GM12878 (cell line): ENCODE measurements around the gene SUSD6. TPM values are rescaled to one million over a fixed set of nuclear protein-coding genes. Genes with fewer than 3 reads are reported as not detected.

Source experiments
- ATAC-seq: fragments of 200-7000 bp; cut with Tn5 transposase; 3 replicates; pipeline ENCODE4 v1.9.1; 2020; ENCODE audit warnings: mild to moderate bottlenecking, moderate library complexity
- BruUV-seq: library from RNA; stranded (reverse); fragments of 400-500 nt; replicated peaks from 2 replicates; lab custom pipeline; 2021; lab: Mats Ljungman, UMichigan
- CTCF ChIA-PET: fragments of 300-600 bp; sonication (Branson Sonifier 250); formaldehyde crosslinking; extraction: SDS; loops from one replicate; lab custom pipeline; 2021; ENCODE audit warnings: inconsistent platforms; lab: Yijun Ruan, JAX
- POLR2A ChIA-PET: fragments of 350-600 bp; formaldehyde crosslinking; extraction: SDS; loops from one replicate; lab custom pipeline; 2021; ENCODE audit warnings: inconsistent platforms; lab: Charles Lee
- RAD21 ChIA-PET: fragments of 300-600 bp; sonication (Branson Sonifier 250); formaldehyde crosslinking; loops from one replicate; lab custom pipeline; 2023; ENCODE audit warnings: antibody characterized with exemption; ENCODE audit not compliant: unreplicated experiment; lab: Charles Lee
- SMC1A ChIA-PET: fragments of 300-600 bp; sonication (Branson Sonifier 250); formaldehyde crosslinking; loops from one replicate; lab custom pipeline; 2023; ENCODE audit not compliant: unreplicated experiment, uncharacterized antibody; lab: Charles Lee
- DNase-seq: peaks from one replicate; pipeline ENCODE4 v3.0.0-alpha.2; 2011; ENCODE audit warnings: low read depth, low spot score
- FAIRE-seq: peaks from 3 replicates; lab custom pipeline; 2011; peaks lifted over from hg19 to GRCh38; lab: Jason Lieb, UNC
- H2AFZ ChIP-seq: 2 replicates; pipeline ENCODE4 v1.6.0; 2011; ENCODE audit warnings: low read depth, low read length, control low read depth; ENCODE audit not compliant: control insufficient read depth
- H3K27ac ChIP-seq: 2 replicates; pipeline ENCODE4 v1.5.1; 2011; ENCODE audit warnings: control low read depth; ENCODE audit not compliant: control insufficient read depth, insufficient read depth
- H3K27me3 ChIP-seq, 2 experiments: replicated peaks in 1 of 2; 2 replicates each; pipeline versions ENCODE4 v1.6.0 to v1.6.1; 2011; ENCODE audit warnings: low read length in 1 of 2; ENCODE audit not compliant: control insufficient read depth in 2 of 2, insufficient read depth in 2 of 2
- H3K36me3 ChIP-seq, 2 experiments: 2 replicates each; pipeline ENCODE4 v1.5.1; 2011; ENCODE audit warnings: low read length in 1 of 2; ENCODE audit not compliant: control insufficient read depth in 2 of 2, insufficient read depth in 2 of 2
- H3K4me1 ChIP-seq: 2 replicates; pipeline ENCODE4 v1.6.1; 2011; ENCODE audit warnings: mild to moderate bottlenecking, low read length, moderate library complexity, mixed read lengths; ENCODE audit not compliant: control insufficient read depth, insufficient read depth
- H3K4me2 ChIP-seq: 2 replicates; pipeline ENCODE4 v1.6.0; 2011; ENCODE audit warnings: control low read depth; ENCODE audit not compliant: control insufficient read depth, insufficient read depth
- H3K4me3 ChIP-seq: fragments of 200-600 bp; sonication (generic); 2 replicates; pipeline ENCODE4 v1.5.1; 2016
- H3K79me2 ChIP-seq: 2 replicates; pipeline ENCODE4 v1.6.0; 2011; ENCODE audit warnings: low read length; ENCODE audit not compliant: control insufficient read depth, insufficient read depth
- H3K9ac ChIP-seq: 2 replicates; pipeline ENCODE4 v1.8.0; 2011; ENCODE audit warnings: low read length, control low read depth, mixed read lengths; ENCODE audit not compliant: control insufficient read depth, insufficient read depth
- H3K9me3 ChIP-seq: replicated peaks from 3 replicates; pipeline ENCODE4 v1.5.1; 2011; ENCODE audit warnings: mild to moderate bottlenecking, low read length; ENCODE audit not compliant: control insufficient read depth, insufficient read depth
- H4K20me1 ChIP-seq: 2 replicates; pipeline ENCODE4 v1.6.0; 2011; ENCODE audit not compliant: control insufficient read depth, insufficient read depth
- ATF7 ChIP-seq: fragments of 450-650 bp; IDR thresholded peaks from 2 replicates; pipeline ENCODE4 v1.6.1; 2016; ENCODE audit warnings: low read depth, mild to moderate bottlenecking
- CHD4 ChIP-seq: fragments of 200-600 bp; sonication (generic); IDR thresholded peaks from 2 replicates; pipeline ENCODE4 v1.6.1; 2016; ENCODE audit warnings: mild to moderate bottlenecking
- EP300 ChIP-seq, 2 experiments: fragments of 150-350 bp in 1 of 2; IDR thresholded peaks; 2 replicates each; pipeline ENCODE4 v1.6.1; 2011 to 2012; ENCODE audit warnings: low read depth in 2 of 2, low read length in 2 of 2, borderline replicate concordance in 1 of 2, improper control_type of control experiment in 1 of 2, inconsistent platforms in 1 of 2; ENCODE audit not compliant: control insufficient read depth in 1 of 2
- ESRRA ChIP-seq: IDR thresholded peaks from 2 replicates; pipeline ENCODE4 v1.6.1; 2012; ENCODE audit warnings: mild to moderate bottlenecking, low read length, improper control_type of control experiment
- HCFC1 ChIP-seq: fragments of 150-350 bp; IDR thresholded peaks from 2 replicates; pipeline ENCODE4 v1.6.1; 2014; ENCODE audit warnings: low read length
- IKZF1 ChIP-seq: fragments of 450-650 bp; conservative IDR thresholded peaks from 2 replicates; pipeline ENCODE4 v1.6.1; 2017; ENCODE audit warnings: antibody characterized with exemption, mild to moderate bottlenecking
- IKZF2 ChIP-seq, 2 experiments: fragments of 450-650 bp; IDR thresholded peaks; 2 replicates each; pipeline ENCODE4 v1.6.1; 2017; ENCODE audit warnings: mild to moderate bottlenecking in 2 of 2, moderate library complexity in 2 of 2
- KLF5 ChIP-seq: fragments of 450-650 bp; IDR thresholded peaks from 2 replicates; pipeline ENCODE4 v1.6.1; 2014; ENCODE audit warnings: mild to moderate bottlenecking; ENCODE audit not compliant: partially characterized antibody
- MXI1 ChIP-seq: fragments of 150-350 bp; IDR thresholded peaks from 2 replicates; pipeline ENCODE4 v1.6.1; 2011; ENCODE audit warnings: low read depth, mild to moderate bottlenecking, inconsistent platforms, low read length, improper control_type of control experiment
- NFIC ChIP-seq: IDR thresholded peaks from 2 replicates; pipeline ENCODE4 v1.6.1; 2012; ENCODE audit warnings: low read depth, mild to moderate bottlenecking, inconsistent platforms, low read length, moderate library complexity
- PAX8 ChIP-seq: fragments of 450-650 bp; IDR thresholded peaks from 2 replicates; pipeline ENCODE4 v1.6.1; 2017; ENCODE audit warnings: mild to moderate bottlenecking, moderate library complexity
- RELB ChIP-seq: fragments of 450-650 bp; IDR thresholded peaks from 2 replicates; pipeline ENCODE4 v1.6.1; 2017; ENCODE audit warnings: low read depth, mild to moderate bottlenecking, moderate library complexity
- SIX5 ChIP-seq: IDR thresholded peaks from 2 replicates; pipeline ENCODE4 v1.6.1; 2011; ENCODE audit warnings: mild to moderate bottlenecking, low read depth, low read length, moderate library complexity; ENCODE audit not compliant: severe bottlenecking
- SPI1 ChIP-seq: IDR thresholded peaks from 2 replicates; pipeline ENCODE4 v1.6.1; 2011; ENCODE audit warnings: low read depth, mild to moderate bottlenecking, low read length, moderate library complexity, borderline replicate concordance; ENCODE audit not compliant: insufficient read depth
- STAT1 ChIP-seq: fragments of 450-650 bp; conservative IDR thresholded peaks from 2 replicates; pipeline ENCODE4 v1.6.1; 2014; ENCODE audit warnings: antibody characterized with exemption, mild to moderate bottlenecking
- ZNF217 ChIP-seq: fragments of 450-650 bp; IDR thresholded peaks from 2 replicates; pipeline ENCODE4 v1.6.1; 2017; ENCODE audit warnings: antibody characterized with exemption, mild to moderate bottlenecking
- ZNF24 ChIP-seq: fragments of 450-650 bp; IDR thresholded peaks from 2 replicates; pipeline ENCODE4 v1.6.1; 2017; ENCODE audit warnings: antibody characterized with exemption, mild to moderate bottlenecking
- WGBS: methylation state at CpG from one replicate; pipeline ENCODE4 v1.1.6; 2016; ENCODE audit warnings: low lambda C conversion rate; ENCODE audit not compliant: insufficient replicate concordance, insufficient coverage; ENCODE audit errors: missing lambda C conversion rate; 5-methylcytosine and 5-hydroxymethylcytosine counted together
- in situ Hi-C: fragments of 300-500 bp; cut with MboI; formaldehyde crosslinking; loops from 9 replicates; pipeline ENCODE4 v1.14.3; 2018; ENCODE audit warnings: mixed read lengths
- intact Hi-C: fragments of 100-400 bp; cut with micrococcal nuclease; formaldehyde crosslinking; loops from one replicate; pipeline ENCODE4 v1.14.2; 2022; ENCODE audit not compliant: unreplicated experiment
- polyA plus RNA-seq, 11 experiments: library from polyadenylated mRNA; depleted of rRNA in 4 of 11; unstranded in 6 of 11; stranded (reverse) in 5 of 11; fragments of >200 nt; fragmentation: Nextera tagmentation in 4 of 11; fragmentation: Illumina TruSeq in 1 of 11; extraction: Ambion mirVana in 4 of 11; extraction: Trizol in 1 of 11; gene quantifications; 1 replicate in 1 of 11; 2 replicates in 10 of 11; pipeline versions ENCODE4 v1.2.1 to v1.2.3, GENCODE V29; 2011 to 2016; ENCODE audit warnings: inconsistent platforms in 2 of 11, missing spikeins in 2 of 11, low read depth in 1 of 11
- total RNA-seq, 4 experiments: library from RNA; depleted of rRNA in 3 of 4; stranded (reverse); fragments of >200 nt in 3 of 4; fragmentation: Illumina TruSeq in 1 of 4; extraction: Trizol in 1 of 4; gene quantifications; 2 replicates each; pipeline versions ENCODE4 v1.2.1 to v1.2.3, GENCODE V29; 2013 to 2021
- TF ChIP-seq, protein P1 (sequence below): fragments of 450-650 bp; IDR thresholded peaks from 2 replicates; pipeline ENCODE4 v1.6.1; 2018; ENCODE audit warnings: borderline replicate concordance, mild to moderate bottlenecking; ENCODE audit not compliant: partially characterized antibody

The SUSD6 gene
- total and polyA plus RNA-seq, 10 of the 15 experiments (the other 5 are each of a cell fraction or from before 2014, with no cell fraction given): 6.6 to 39.8 (median 20.2) TPM

- Histone ChIP-seq H3K4me3 (no peak overlapping the region), H3K4me2 (no peak overlapping the region), H3K36me3 (peaks cover 40 to 62% of the 10 kb centered on the region in 2 experiments), H3K79me2 (peaks cover 6% of the 10 kb centered on the region; the same call in 1 of the 2 replicates), H3K9ac (no peak overlapping the region), H3K4me1 (peaks cover 16% of the 10 kb centered on the region), H2AFZ (no peak overlapping the region), H3K27ac (no peak overlapping the region), H3K9me3 (no peaks in the 10 kb centered on the region), H3K27me3 (no peaks in the 10 kb centered on the region), H4K20me1 (no peaks in the 10 kb centered on the region)
- DNase-seq: no peak
- 100% methylated on average over 1 of the region's 1 CpG for WGBS
- peak; percentile 83 for ATAC-seq
- no TSS peak for BruUV-seq
- ChIA-PET RAD21 (interaction anchor here (0.7 to 1.7 kb wide), 3 partner anchors 91 to 103 kb away, joined by 3 to 8 read pairs (median 7); no protein-coding TSS in a partner anchor), POLR2A (no interaction called here), CTCF (interaction anchor here (0.6 to 2.8 kb wide), 9 partner anchors 19 to 103 kb away, joined by 3 to 12 read pairs (median 3); partner anchors contain the start of gene SUSD6), SMC1A (interaction anchor here (0.9 to 7.5 kb wide), 9 partner anchors 12 to 107 kb away, joined by 3 to 46 read pairs (median 4); no protein-coding TSS in a partner anchor)
- FAIRE-seq: no peak
- TF ChIP-seq ESRRA: no peak
- no peak for TF ChIP-seq NFIC
- no peak for TF ChIP-seq MXI1
- TF ChIP-seq, protein P1, sequence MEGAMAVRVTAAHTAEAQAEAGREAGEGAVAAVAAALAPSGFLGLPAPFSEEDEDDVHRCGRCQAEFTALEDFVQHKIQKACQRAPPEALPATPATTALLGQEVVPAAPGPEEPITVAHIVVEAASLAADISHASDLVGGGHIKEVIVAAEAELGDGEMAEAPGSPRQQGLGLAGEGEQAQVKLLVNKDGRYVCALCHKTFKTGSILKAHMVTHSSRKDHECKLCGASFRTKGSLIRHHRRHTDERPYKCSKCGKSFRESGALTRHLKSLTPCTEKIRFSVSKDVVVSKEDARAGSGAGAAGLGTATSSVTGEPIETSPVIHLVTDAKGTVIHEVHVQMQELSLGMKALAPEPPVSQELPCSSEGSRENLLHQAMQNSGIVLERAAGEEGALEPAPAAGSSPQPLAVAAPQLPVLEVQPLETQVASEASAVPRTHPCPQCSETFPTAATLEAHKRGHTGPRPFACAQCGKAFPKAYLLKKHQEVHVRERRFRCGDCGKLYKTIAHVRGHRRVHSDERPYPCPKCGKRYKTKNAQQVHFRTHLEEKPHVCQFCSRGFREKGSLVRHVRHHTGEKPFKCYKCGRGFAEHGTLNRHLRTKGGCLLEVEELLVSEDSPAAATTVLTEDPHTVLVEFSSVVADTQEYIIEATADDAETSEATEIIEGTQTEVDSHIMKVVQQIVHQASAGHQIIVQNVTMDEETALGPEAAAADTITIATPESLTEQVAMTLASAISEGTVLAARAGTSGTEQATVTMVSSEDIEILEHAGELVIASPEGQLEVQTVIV: no peak
- TF ChIP-seq CHD4: no peak
- TF ChIP-seq SPI1: peak; percentile 93
- 0 out of 2 replicates have a peak, but pooled peaks have one; percentile 44 for TF ChIP-seq ZNF217
- 0 out of 2 replicates have a peak, but pooled peaks have one; percentile 23 for TF ChIP-seq RELB
- TF ChIP-seq KLF5: no peak
- 0 out of 4 replicates have a peak, but pooled peaks of 1 of the 2 experiments have one; percentile 15 for TF ChIP-seq EP300 (IDR thresholded peaks at IDR 0.05; ENCODE audit: borderline replicate concordance in 1 of 2, control insufficient read depth in 1 of 2, low read depth in 2 of 2, low read length in 2 of 2)
- peak; percentile 78 for TF ChIP-seq ZNF24
- TF ChIP-seq ATF7: no peak
- TF ChIP-seq SIX5: no peak
- no peak for TF ChIP-seq HCFC1
- TF ChIP-seq STAT1: no peak
- peak; percentile 44; the same call in 1 of the 2 replicates for TF ChIP-seq IKZF1
- TF ChIP-seq IKZF2 (IDR thresholded peaks at IDR 0.05): peak; percentile 68 to 69; a peak in 3 of 4 replicates
- peak; percentile 95 for TF ChIP-seq PAX8
- in situ Hi-C loops: no loop called here
- intact Hi-C loops: no loop called here
Measured at GRCh38 chr14:69708049-69708448, 96.7 kb downstream of the SUSD6 start.
